Trophoblast cell (in vitro differentiated cells and primary cell): ENCODE measurements around the gene STK33.

ENCODE experiments used
- DNase-seq, 2 donors: peaks; one replicate each; pipeline ENCODE4 v3.0.0-alpha.2; 2016
- H2AFZ ChIP-seq: 2 replicates; pipeline ENCODE4 v1.6.1; 2013; ENCODE audit warnings: low read length, moderate library complexity, mild to moderate bottlenecking; ENCODE audit not compliant: insufficient read depth, poor library complexity
- H2AK5ac ChIP-seq: 2 replicates; pipeline ENCODE4 v1.6.1; 2013; ENCODE audit warnings: mild to moderate bottlenecking, low read length
- H2BK120ac ChIP-seq: 2 replicates; pipeline ENCODE4 v1.6.1; 2013; ENCODE audit warnings: low read length, mild to moderate bottlenecking, moderate library complexity; ENCODE audit not compliant: insufficient read depth, poor library complexity
- H2BK12ac ChIP-seq: 2 replicates; pipeline ENCODE4 v1.6.1; 2013; ENCODE audit warnings: mild to moderate bottlenecking, low read length, moderate library complexity
- H2BK5ac ChIP-seq: 2 replicates; pipeline ENCODE4 v1.6.1; 2013; ENCODE audit warnings: low read length, low read depth, moderate library complexity, mild to moderate bottlenecking; ENCODE audit not compliant: poor library complexity
- H3K14ac ChIP-seq: 2 replicates; pipeline ENCODE4 v1.6.1; 2013; ENCODE audit warnings: mild to moderate bottlenecking, low read length
- H3K18ac ChIP-seq: 2 replicates; pipeline ENCODE4 v1.6.1; 2013; ENCODE audit warnings: mild to moderate bottlenecking, low read length
- H3K23ac ChIP-seq: 2 replicates; pipeline ENCODE4 v1.6.1; 2013; ENCODE audit warnings: low read length
- H3K27ac ChIP-seq: 2 replicates; pipeline ENCODE4 v1.5.1; 2013; ENCODE audit warnings: low read depth, mild to moderate bottlenecking, inconsistent platforms, low read length, moderate library complexity
- H3K27me3 ChIP-seq: 2 replicates; pipeline ENCODE4 v1.6.1; 2013; ENCODE audit warnings: inconsistent platforms, mild to moderate bottlenecking, low read length, moderate library complexity; ENCODE audit not compliant: insufficient read depth
- H3K36me3 ChIP-seq, 2 experiments: 1 replicate in 1 of 2; 2 replicates in 1 of 2; pipeline ENCODE4 v1.6.1; 2013; ENCODE audit warnings: low read length in 2 of 2, mild to moderate bottlenecking in 2 of 2, moderate library complexity in 1 of 2; ENCODE audit not compliant: insufficient read depth in 2 of 2, control insufficient read depth in 1 of 2
- H3K4ac ChIP-seq: 2 replicates; pipeline ENCODE4 v1.6.1; 2013; ENCODE audit warnings: low read depth, mild to moderate bottlenecking, low read length, moderate library complexity
- H3K4me1 ChIP-seq, 2 experiments: 1 replicate in 1 of 2; 2 replicates in 1 of 2; pipeline ENCODE4 v1.6.1; 2013; ENCODE audit warnings: low read length in 2 of 2, mild to moderate bottlenecking in 2 of 2, moderate library complexity in 1 of 2; ENCODE audit not compliant: insufficient read depth in 2 of 2, control insufficient read depth in 1 of 2
- H3K4me2 ChIP-seq: 2 replicates; pipeline ENCODE4 v1.6.1; 2013; ENCODE audit warnings: inconsistent platforms, mild to moderate bottlenecking, low read length, moderate library complexity
- H3K4me3 ChIP-seq: 2 replicates; pipeline ENCODE4 v1.5.1; 2013; ENCODE audit warnings: mild to moderate bottlenecking, low read depth, low read length, inconsistent platforms
- H3K79me1 ChIP-seq: one replicate; pipeline ENCODE4 v1.6.1; 2013; ENCODE audit warnings: low read length
- H3K79me2 ChIP-seq: 2 replicates; pipeline ENCODE4 v1.6.1; 2013; ENCODE audit warnings: low read length, mild to moderate bottlenecking; ENCODE audit not compliant: control insufficient read depth, insufficient read depth, poor library complexity
- H3K9ac ChIP-seq: 2 replicates; pipeline ENCODE4 v1.6.1; 2013; ENCODE audit warnings: mild to moderate bottlenecking, low read length
- H3K9me3 ChIP-seq: 2 replicates; pipeline ENCODE4 v1.6.1; 2013; ENCODE audit warnings: low read depth, mild to moderate bottlenecking, control low read depth, inconsistent platforms, low read length; ENCODE audit not compliant: insufficient read depth
- H4K12ac ChIP-seq: 2 replicates; pipeline ENCODE4 v1.6.1; 2013; ENCODE audit warnings: low read depth, mild to moderate bottlenecking, low read length, moderate library complexity
- H4K8ac ChIP-seq: 2 replicates; pipeline ENCODE4 v1.6.1; 2013; ENCODE audit warnings: low read depth, mild to moderate bottlenecking, low read length, moderate library complexity
- H4K91ac ChIP-seq: one replicate; pipeline ENCODE4 v1.6.1; 2013; ENCODE audit warnings: low read depth, mild to moderate bottlenecking, low read length, moderate library complexity
- WGBS: extraction: QIAGEN DNeasy Blood & Tissue Kit; methylation state at CpG from one replicate; pipeline ENCODE4 v1.1.7; 2013; ENCODE audit warnings: missing lambda C conversion rate; ENCODE audit not compliant: insufficient read length, insufficient coverage; ENCODE audit errors: extremely low coverage; 5-methylcytosine and 5-hydroxymethylcytosine counted together

STK33 gene

DNA sequence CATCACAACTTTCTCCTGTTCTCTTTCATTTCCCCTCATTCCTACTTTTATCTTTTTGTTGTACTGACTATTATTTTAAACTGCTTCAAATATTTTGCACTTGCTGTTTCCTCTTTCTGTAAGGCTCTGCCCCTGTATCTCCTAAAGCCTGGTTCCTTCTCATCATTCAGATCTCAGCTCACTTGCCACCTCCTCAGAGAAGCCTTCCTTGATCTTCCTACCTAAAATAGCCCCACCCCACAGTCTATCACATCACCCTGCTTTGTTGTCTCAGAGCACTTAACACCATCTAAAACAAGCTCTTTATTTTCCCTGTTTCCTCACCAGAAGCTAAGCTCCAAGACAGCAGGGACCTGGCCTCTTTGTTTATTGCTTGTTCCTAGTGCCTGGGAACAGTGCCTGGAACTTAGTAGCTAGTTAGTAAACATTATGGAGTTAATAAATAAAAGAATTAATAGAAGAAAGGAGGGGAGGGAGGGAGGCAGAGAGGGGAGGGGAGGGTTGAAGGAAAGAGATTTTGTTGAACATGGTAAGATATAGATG is 2.5 kb upstream of the STK33 start:
- no peak overlapping the region for H3K4ac ChIP-seq
- H3K4me3 ChIP-seq: no peak overlapping the region
- DNase-seq: no peak
- no peak overlapping the region for H2BK12ac ChIP-seq
- no peak overlapping the region for H3K14ac ChIP-seq
- H3K18ac ChIP-seq: no peak overlapping the region
- no peaks in the 10 kb centered on the region for H3K36me3 ChIP-seq
- no peak overlapping the region for H2BK120ac ChIP-seq
- peaks cover 16% of the 10 kb centered on the region for H3K27me3 ChIP-seq
- peaks cover 5 to 9% of the 10 kb centered on the region in 2 experiments for H3K4me1 ChIP-seq
- no peak overlapping the region for H2BK5ac ChIP-seq
- no peak overlapping the region for H4K91ac ChIP-seq
- no peak overlapping the region for H3K4me2 ChIP-seq
- H3K9ac ChIP-seq: no peak overlapping the region
- no peak overlapping the region for H4K12ac ChIP-seq
- peak overlapping the region; percentile 5 for H3K23ac ChIP-seq
- no peak overlapping the region for H3K27ac ChIP-seq
- H3K79me2 ChIP-seq: no peaks in the 10 kb centered on the region
- no peak overlapping the region for H2AK5ac ChIP-seq
- no peaks in the 10 kb centered on the region for H3K9me3 ChIP-seq
- H3K79me1 ChIP-seq: no peaks in the 10 kb centered on the region
- H4K8ac ChIP-seq: no peak overlapping the region
- no peak overlapping the region for H2AFZ ChIP-seq

DNA sequence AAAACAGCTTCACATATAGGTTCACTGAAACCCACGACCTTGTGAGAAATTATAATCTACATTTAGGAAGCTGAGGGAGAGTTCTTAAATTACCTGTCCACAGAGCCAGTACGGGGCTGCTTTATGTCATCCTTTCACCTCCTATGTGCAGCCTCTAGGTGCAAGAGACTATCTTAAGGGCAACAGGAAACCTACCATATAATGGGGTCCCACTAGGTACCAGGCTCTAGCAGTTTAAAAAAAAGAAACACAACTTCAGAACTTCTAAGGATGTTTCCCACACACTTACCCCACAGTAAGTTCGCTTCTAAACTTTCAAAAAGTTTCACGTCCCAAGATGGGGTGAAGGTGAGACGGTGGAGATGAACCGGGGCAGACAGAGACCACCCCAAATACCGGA is 573 bp downstream of the STK33 start:
- Histone ChIP-seq H3K4me2 (peak overlapping the region; percentile 79), H3K9me3 (no peaks in the 10 kb centered on the region), H2BK120ac (no peak overlapping the region), H3K79me2 (no peaks in the 10 kb centered on the region), H2BK5ac (no peak overlapping the region), H4K91ac (no peak overlapping the region), H3K4ac (no peak overlapping the region), H2BK12ac (no peak overlapping the region), H3K27me3 (peaks cover 16% of the 10 kb centered on the region), H3K9ac (no peak overlapping the region), H4K8ac (no peak overlapping the region), H3K14ac (no peak overlapping the region), H3K4me1 (peaks cover 5 to 9% of the 10 kb centered on the region in 2 experiments), H4K12ac (no peak overlapping the region), H3K36me3 (no peaks in the 10 kb centered on the region), H2AK5ac (no peak overlapping the region), H3K18ac (no peak overlapping the region), H3K23ac (no peak overlapping the region), H2AFZ (no peak overlapping the region), H3K4me3 (peak overlapping the region; percentile 66), H3K27ac (no peak overlapping the region), H3K79me1 (no peaks in the 10 kb centered on the region)
- no peak for DNase-seq
- WGBS: no CpG with 5 or more reads among the region's 7 CpGs

DNA sequence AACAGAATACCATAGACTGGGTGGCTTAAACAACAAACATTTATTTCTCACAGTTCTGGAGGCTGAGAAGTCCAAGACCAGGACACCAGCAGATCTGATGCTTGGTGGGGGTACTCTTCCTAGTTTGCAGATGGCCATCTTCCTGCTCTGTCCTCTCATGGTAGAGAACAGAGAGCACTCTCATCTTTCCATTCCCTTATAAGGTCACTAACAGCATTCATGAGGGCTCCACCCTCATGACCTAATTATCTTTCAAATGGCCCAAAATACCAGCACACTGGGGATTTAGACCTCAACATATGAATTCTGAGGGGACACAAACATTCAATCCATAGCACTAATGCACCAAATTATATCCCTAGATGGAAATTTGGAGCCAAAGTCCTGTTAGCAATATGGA is 6.1 kb downstream of the STK33 start:
- Histone ChIP-seq H3K9me3 (no peaks in the 10 kb centered on the region), H3K4me3 (no peak overlapping the region), H3K4me2 (no peak overlapping the region), H3K36me3 (no peaks in the 10 kb centered on the region), H3K4ac (no peak overlapping the region), H4K8ac (no peak overlapping the region), H3K27ac (no peak overlapping the region), H2AFZ (no peak overlapping the region), H4K12ac (no peak overlapping the region), H3K9ac (no peak overlapping the region), H3K4me1 (no peaks in the 10 kb centered on the region), H2BK12ac (no peak overlapping the region), H2AK5ac (no peak overlapping the region), H3K79me1 (no peaks in the 10 kb centered on the region), H3K23ac (no peak overlapping the region), H4K91ac (no peak overlapping the region), H3K27me3 (no peaks in the 10 kb centered on the region), H2BK120ac (no peak overlapping the region), H3K18ac (no peak overlapping the region), H3K79me2 (no peaks in the 10 kb centered on the region), H2BK5ac (no peak overlapping the region), H3K14ac (no peak overlapping the region)
- DNase-seq: no peak

DNA sequence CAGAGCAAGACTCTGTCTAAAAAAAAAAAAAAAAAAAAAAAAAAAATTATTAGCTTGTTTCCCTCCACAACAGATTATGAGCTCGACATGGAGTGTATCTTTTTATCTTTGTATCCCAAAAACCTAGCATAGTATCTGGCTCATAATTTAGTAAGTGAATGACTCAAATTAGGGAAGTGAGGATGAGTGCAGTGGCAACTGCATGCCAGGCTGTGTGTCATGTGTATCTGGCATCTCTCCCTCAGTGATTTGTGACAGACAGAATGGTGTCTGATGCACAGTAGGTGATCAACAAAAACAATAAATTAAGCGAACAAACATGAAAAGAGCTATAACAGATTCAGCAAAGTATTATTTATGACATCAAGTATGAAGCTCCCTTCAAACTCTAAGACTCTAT is 7.2 kb downstream of the STK33 start:
- H3K36me3 ChIP-seq: no peaks in the 10 kb centered on the region
- no peak overlapping the region for H4K91ac ChIP-seq
- H4K12ac ChIP-seq: no peak overlapping the region
- H3K9me3 ChIP-seq: no peaks in the 10 kb centered on the region
- no peaks in the 10 kb centered on the region for H3K27me3 ChIP-seq
- H3K27ac ChIP-seq: no peak overlapping the region
- H2AFZ ChIP-seq: no peak overlapping the region
- H2AK5ac ChIP-seq: no peak overlapping the region
- no peak overlapping the region for H3K14ac ChIP-seq
- no peak overlapping the region for H3K9ac ChIP-seq
- H3K79me2 ChIP-seq: no peaks in the 10 kb centered on the region
- H2BK12ac ChIP-seq: no peak overlapping the region
- no peaks in the 10 kb centered on the region for H3K4me1 ChIP-seq
- no peak for DNase-seq
- no peak overlapping the region for H4K8ac ChIP-seq
- no CpG with 5 or more reads among the region's 2 CpGs for WGBS
- H3K4me3 ChIP-seq: no peak overlapping the region
- H2BK5ac ChIP-seq: no peak overlapping the region
- no peak overlapping the region for H3K4ac ChIP-seq
- no peaks in the 10 kb centered on the region for H3K79me1 ChIP-seq
- H3K23ac ChIP-seq: no peak overlapping the region
- no peak overlapping the region for H2BK120ac ChIP-seq
- H3K4me2 ChIP-seq: no peak overlapping the region
- no peak overlapping the region for H3K18ac ChIP-seq
